ENCODE results near the gene CFAP73.

- TF ChIP-seq, protein P1, sequence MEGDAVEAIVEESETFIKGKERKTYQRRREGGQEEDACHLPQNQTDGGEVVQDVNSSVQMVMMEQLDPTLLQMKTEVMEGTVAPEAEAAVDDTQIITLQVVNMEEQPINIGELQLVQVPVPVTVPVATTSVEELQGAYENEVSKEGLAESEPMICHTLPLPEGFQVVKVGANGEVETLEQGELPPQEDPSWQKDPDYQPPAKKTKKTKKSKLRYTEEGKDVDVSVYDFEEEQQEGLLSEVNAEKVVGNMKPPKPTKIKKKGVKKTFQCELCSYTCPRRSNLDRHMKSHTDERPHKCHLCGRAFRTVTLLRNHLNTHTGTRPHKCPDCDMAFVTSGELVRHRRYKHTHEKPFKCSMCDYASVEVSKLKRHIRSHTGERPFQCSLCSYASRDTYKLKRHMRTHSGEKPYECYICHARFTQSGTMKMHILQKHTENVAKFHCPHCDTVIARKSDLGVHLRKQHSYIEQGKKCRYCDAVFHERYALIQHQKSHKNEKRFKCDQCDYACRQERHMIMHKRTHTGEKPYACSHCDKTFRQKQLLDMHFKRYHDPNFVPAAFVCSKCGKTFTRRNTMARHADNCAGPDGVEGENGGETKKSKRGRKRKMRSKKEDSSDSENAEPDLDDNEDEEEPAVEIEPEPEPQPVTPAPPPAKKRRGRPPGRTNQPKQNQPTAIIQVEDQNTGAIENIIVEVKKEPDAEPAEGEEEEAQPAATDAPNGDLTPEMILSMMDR (conservative IDR thresholded peaks at IDR 0.05): no peak
- no peak for TF ChIP-seq ZFX (IDR thresholded peaks at IDR 0.05)
These were observed 49.8 kb upstream of the CFAP73 start for GRCh38 chr12:113099764-113100163.
